Measurements from ENCODE around the gene GCC2.

DNA sequence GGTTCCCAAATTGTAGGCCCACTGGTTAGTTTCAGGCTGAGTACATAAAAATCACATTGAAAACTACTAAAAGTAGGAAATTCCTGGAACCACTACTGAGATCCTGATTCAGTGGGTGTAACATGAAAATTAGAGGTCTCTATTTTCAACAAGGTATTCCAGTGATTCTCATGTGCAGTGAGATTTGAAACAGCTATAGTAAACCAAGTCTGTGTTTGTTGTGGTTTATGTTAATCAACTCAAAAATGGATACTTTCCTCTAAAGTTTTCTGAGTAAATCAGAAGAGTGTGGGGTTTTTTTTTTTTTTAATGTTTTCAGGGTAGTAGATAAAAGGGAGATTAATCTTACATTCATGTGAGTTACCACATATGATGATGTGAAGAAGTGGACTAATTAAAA, 42.8 kb downstream of the GCC2 start:
- no peak for TF ChIP-seq EZH2 (IDR thresholded peaks at IDR 0.05)
- TF ChIP-seq, protein P1, sequence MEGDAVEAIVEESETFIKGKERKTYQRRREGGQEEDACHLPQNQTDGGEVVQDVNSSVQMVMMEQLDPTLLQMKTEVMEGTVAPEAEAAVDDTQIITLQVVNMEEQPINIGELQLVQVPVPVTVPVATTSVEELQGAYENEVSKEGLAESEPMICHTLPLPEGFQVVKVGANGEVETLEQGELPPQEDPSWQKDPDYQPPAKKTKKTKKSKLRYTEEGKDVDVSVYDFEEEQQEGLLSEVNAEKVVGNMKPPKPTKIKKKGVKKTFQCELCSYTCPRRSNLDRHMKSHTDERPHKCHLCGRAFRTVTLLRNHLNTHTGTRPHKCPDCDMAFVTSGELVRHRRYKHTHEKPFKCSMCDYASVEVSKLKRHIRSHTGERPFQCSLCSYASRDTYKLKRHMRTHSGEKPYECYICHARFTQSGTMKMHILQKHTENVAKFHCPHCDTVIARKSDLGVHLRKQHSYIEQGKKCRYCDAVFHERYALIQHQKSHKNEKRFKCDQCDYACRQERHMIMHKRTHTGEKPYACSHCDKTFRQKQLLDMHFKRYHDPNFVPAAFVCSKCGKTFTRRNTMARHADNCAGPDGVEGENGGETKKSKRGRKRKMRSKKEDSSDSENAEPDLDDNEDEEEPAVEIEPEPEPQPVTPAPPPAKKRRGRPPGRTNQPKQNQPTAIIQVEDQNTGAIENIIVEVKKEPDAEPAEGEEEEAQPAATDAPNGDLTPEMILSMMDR (IDR thresholded peaks at IDR 0.05): no peak
